Measurements from ENCODE around the gene ST3GAL3. TPM values are rescaled to one million over a fixed set of nuclear protein-coding genes. Genes with fewer than 3 reads are reported as not detected.

Gene ST3GAL3
- total and polyA plus RNA-seq, 7 donors, result 7.2 to 31.4 (median 21.3) TPM

DNA sequence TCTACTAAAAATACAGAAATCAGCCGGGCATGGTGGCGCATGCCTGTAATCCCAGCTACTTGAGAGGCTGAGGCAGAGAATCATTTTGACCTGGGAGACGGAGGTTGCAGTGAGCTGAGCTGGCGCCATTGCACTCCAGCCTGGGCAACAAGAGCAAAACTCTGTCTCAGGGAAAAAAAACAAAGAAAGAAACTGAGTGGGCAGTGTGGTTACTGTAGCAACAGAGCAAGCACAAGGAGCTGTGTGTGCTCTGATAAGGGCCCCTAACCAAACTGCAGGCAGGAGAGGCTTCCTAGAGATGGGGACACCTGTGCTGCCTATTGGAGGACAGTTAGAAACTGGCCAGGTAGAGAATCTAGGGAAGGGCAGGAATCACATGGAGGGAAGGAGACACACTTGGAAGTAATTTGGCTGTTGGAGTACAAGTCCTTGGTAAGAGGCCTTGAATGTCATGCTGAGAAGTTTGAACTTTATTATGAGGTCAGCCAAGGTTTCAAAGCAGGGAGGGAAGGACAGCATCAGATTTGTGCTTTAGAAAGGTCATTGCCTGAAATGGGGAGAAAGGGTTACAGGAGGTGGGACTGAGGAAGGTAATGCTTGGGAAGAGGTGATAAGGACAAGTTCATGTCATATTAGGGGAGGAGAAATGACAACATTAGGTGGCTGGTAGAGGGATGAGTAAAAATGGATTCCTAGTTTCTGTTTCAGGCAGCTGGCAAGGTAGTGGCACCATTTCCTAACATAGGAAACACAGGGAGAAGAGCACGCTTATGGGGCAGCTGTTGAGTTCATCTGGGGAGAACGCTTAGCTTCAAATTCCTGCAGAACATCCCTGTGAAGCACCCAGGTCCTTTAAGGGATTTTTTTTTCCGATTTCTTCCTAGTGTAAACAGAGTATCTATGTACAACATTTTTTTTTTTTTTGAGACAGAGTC is 157.0 kb downstream of the ST3GAL3 start:
- Histone ChIP-seq H3K36me3 (no peaks in the 10 kb centered on the region), H3K9me3 (no peaks in the 10 kb centered on the region), H3K4me1 (peaks cover 0 to 24% (median 23%) of the 10 kb centered on the region in 4 donors), H3K27me3 (no peaks in the 10 kb centered on the region), H3K27ac (peak overlapping the region in 2 of 4 donors; percentile 2 to 4), H3K4me3 (no peak overlapping the region)
- DNase-seq, result no peak
- TF ChIP-seq, protein P1, sequence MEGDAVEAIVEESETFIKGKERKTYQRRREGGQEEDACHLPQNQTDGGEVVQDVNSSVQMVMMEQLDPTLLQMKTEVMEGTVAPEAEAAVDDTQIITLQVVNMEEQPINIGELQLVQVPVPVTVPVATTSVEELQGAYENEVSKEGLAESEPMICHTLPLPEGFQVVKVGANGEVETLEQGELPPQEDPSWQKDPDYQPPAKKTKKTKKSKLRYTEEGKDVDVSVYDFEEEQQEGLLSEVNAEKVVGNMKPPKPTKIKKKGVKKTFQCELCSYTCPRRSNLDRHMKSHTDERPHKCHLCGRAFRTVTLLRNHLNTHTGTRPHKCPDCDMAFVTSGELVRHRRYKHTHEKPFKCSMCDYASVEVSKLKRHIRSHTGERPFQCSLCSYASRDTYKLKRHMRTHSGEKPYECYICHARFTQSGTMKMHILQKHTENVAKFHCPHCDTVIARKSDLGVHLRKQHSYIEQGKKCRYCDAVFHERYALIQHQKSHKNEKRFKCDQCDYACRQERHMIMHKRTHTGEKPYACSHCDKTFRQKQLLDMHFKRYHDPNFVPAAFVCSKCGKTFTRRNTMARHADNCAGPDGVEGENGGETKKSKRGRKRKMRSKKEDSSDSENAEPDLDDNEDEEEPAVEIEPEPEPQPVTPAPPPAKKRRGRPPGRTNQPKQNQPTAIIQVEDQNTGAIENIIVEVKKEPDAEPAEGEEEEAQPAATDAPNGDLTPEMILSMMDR (IDR thresholded peaks at IDR 0.05), result no peak
- no peak for TF ChIP-seq POLR2A (IDR thresholded peaks at IDR 0.05)
- TF ChIP-seq EP300 (IDR thresholded peaks at IDR 0.05), result no peak
- no peak for TF ChIP-seq POLR2AphosphoS5 (IDR thresholded peaks at IDR 0.05)
- 93 to 94% methylated on average over 7 of the region's 7 CpGs for WGBS, 2 donors
- intact Hi-C loops (cut with DNase I), result no loop called here

DNA sequence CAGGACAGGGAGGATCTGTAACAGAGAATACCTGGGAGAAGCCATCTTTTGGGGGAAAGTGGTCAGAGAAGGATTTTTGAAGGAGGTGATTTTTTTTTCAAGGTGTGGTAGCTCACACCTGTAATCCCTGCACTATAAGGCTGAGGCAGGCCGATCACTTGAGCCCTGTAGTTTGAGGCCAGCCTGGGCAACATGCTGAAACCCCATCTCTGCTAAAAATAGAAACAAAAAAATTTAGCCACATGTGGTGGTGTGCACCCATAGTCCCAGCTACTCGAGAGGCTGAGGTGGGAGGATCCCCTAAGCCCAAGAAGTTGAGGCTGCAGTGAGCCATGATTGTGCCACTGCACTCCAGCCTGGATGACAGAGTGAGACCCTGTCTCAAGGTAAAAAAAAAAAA is 158.9 kb downstream of the ST3GAL3 start:
- 91 to 94% methylated on average over 2 of the region's 2 CpGs for WGBS, 2 donors
- no peak for DNase-seq
- peaks cover 0 to 24% (median 23%) of the 10 kb centered on the region in 4 donors for H3K4me1 ChIP-seq

DNA sequence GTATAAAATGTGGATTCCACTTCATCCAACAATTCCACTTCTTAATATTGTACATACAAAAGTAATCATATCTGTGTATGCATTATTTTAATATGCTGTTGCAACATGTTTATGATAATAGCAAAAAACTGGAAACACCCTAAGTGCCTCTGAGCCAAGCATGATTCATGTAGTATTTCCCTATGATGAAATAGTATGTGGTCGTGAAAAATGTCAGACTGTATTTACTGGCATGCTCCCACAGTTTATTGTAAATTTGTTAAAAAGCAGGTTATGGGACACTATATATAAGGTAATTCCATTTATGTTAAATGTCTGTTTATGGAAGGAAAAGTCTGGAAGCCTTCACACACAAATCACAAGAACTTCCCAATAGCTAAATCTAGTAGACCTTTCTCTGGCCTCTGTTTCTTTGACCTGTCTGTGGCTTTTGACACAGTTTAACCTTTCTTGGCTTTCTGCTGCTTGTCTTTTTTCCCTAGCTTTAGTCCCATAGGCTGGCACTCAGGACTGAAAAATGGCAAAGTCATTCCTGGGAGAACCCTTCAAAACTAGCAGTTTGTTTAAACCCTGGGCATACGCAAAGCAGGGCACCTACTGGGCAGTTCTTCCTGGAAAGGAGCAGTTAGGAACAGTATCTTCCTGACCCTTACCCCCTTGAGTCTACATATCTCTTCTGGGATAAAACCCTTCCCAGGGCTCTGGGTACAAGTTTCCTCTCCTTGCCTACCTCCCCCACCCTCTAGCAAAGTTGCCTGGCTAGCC is 160.8 kb downstream of the ST3GAL3 start:
- intact Hi-C loops (cut with DNase I), result no loop called here
- DNase-seq, result no peak
- Histone ChIP-seq H3K4me3 (no peak overlapping the region), H3K27ac (peak overlapping the region in 2 of 4 donors; percentile 23 to 58), H3K4me1 (peaks cover 0 to 24% (median 23%) of the 10 kb centered on the region in 4 donors), H3K36me3 (no peaks in the 10 kb centered on the region), H3K27me3 (no peaks in the 10 kb centered on the region), H3K9me3 (no peaks in the 10 kb centered on the region)
- TF ChIP-seq POLR2AphosphoS5 (IDR thresholded peaks at IDR 0.05) (peak in 1 of 4 donors; percentile 47), POLR2A (IDR thresholded peaks at IDR 0.05) (no peak)
- WGBS, 2 donors, result 21 to 63% methylated on average over 2 of the region's 2 CpGs

More for the DNA sequence above, 158.9 kb downstream of the ST3GAL3 start:
- TF ChIP-seq, protein P1 (IDR thresholded peaks at IDR 0.05), result no peak
- TF ChIP-seq POLR2A (IDR thresholded peaks at IDR 0.05) (no peak), EP300 (IDR thresholded peaks at IDR 0.05) (no peak), POLR2AphosphoS5 (IDR thresholded peaks at IDR 0.05) (no peak)
- Histone ChIP-seq H3K36me3 (no peaks in the 10 kb centered on the region), H3K27me3 (no peaks in the 10 kb centered on the region), H3K27ac (no peak overlapping the region), H3K9me3 (no peaks in the 10 kb centered on the region), H3K4me3 (no peak overlapping the region)
- intact Hi-C loops (cut with DNase I), result no loop called here

DNA sequence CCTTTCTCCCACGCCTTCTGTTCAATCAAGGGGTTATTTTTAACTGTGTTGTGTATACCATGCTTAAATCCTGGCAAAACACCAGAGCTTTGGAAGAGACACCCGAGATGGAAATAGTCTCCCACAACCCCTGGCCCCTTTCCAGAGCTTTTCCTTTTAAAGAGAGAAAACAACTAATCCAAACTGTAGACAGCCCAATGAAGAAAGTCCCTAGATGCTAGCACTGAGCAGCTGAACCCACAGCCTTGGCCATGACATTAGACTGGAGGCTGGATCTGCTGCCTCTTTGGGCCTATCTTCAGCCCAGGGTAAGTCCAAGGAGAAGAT is 161.4 kb downstream of the ST3GAL3 start:
- H3K36me3 ChIP-seq, result no peaks in the 10 kb centered on the region
- H3K27ac ChIP-seq, result peak overlapping the region in 2 of 4 donors; percentile 23 to 58
- no peaks in the 10 kb centered on the region for H3K9me3 ChIP-seq
- no peak for DNase-seq
- no peak overlapping the region for H3K4me3 ChIP-seq
- H3K27me3 ChIP-seq, result no peaks in the 10 kb centered on the region
- 48 to 51% methylated on average over 2 of the region's 2 CpGs for whole genome bisulfite sequencing, 2 donors
- peaks cover 0 to 23% (median 22%) of the 10 kb centered on the region in 4 donors for H3K4me1 ChIP-seq
- intact Hi-C loops (cut with DNase I), result no loop called here
- no peak for TF ChIP-seq POLR2AphosphoS5 (IDR thresholded peaks at IDR 0.05)

DNA sequence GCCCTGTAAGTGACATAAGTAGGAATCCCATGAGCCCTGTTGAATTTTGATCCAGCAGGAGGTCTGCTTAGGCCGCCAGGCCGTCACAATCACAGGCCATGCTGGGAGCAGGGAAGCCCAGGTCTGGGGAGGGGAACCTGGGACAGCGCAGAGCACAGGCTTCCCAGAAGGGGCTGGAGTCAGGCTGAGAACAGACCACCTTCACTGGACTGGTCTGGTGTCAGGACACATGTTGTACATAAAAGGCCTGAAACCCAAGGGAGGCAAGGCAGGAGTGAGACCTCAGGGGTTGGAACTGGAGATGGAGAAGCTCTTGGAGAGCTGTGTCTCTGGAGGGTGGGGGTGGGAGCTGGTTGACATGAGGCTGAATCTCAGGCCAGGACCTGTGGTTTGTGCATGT is 163.0 kb downstream of the ST3GAL3 start:
- Histone ChIP-seq H3K4me1 (peaks cover 0 to 17% (median 13%) of the 10 kb centered on the region in 4 donors), H3K27ac (no peak overlapping the region), H3K4me3 (no peak overlapping the region), H3K9me3 (no peaks in the 10 kb centered on the region), H3K27me3 (no peaks in the 10 kb centered on the region), H3K36me3 (no peaks in the 10 kb centered on the region)
- no peak for TF ChIP-seq POLR2A (IDR thresholded peaks at IDR 0.05)
- TF ChIP-seq POLR2AphosphoS5 (IDR thresholded peaks at IDR 0.05), result no peak
- TF ChIP-seq, protein P1 (IDR thresholded peaks at IDR 0.05), result no peak
- TF ChIP-seq EP300 (IDR thresholded peaks at IDR 0.05), result no peak
- no peak for DNase-seq
- WGBS, 2 donors, result 95 to 97% methylated on average over 3 of the region's 3 CpGs
- intact Hi-C loops (cut with DNase I), result no loop called here
